Measurements from ENCODE around the gene ATP13A2. TPM values are rescaled to one million over a fixed set of nuclear protein-coding genes. Genes with fewer than 3 reads are reported as not detected.
A peak's percentile ranks its signal among the peaks of the same experiment; 100 is the strongest.

ATP13A2 gene
- total and polyA plus RNA-seq, 8 donors: 23.6 to 65.0 (median 35.4) TPM

- intact Hi-C loops (cut with DNase I): no loop called here
- peaks cover 5 to 20% of the 10 kb centered on the region in 2 donors for H3K4me1 ChIP-seq
- H3K27ac ChIP-seq: no peak overlapping the region
- H3K36me3 ChIP-seq: peaks cover 0 to 52% of the 10 kb centered on the region in 2 donors
- no peak for TF ChIP-seq CTCF (IDR thresholded peaks at IDR 0.05)
- no peaks in the 10 kb centered on the region for H3K9me3 ChIP-seq
- H3K4me3 ChIP-seq: no peak overlapping the region
- DNase-seq (peak in 1 of 4 donors; percentile 57), ATAC-seq (no peak)
- H3K27me3 ChIP-seq: no peaks in the 10 kb centered on the region
Observed at GRCh38 chr1:17005365-17005740, 6.4 kb downstream of the ATP13A2 start.

GRCh38 chr1:17004466-17005364 is 7.0 kb downstream of the ATP13A2 start:
- ATAC-seq (no peak), DNase-seq (peak in 1 of 4 donors; percentile 63)
- Histone ChIP-seq H3K4me3 (no peak overlapping the region), H3K27me3 (no peaks in the 10 kb centered on the region), H3K36me3 (peaks cover 0 to 59% of the 10 kb centered on the region in 2 donors), H3K27ac (no peak overlapping the region), H3K9me3 (no peaks in the 10 kb centered on the region), H3K4me1 (peaks cover 0 to 13% of the 10 kb centered on the region in 2 donors)
- intact Hi-C loops (cut with DNase I): no loop called here
- no peak for TF ChIP-seq CTCF (IDR thresholded peaks at IDR 0.05)

GRCh38 chr1:17002524-17002902 is 9.2 kb downstream of the ATP13A2 start:
- peaks cover 0 to 79% of the 10 kb centered on the region in 2 donors for H3K36me3 ChIP-seq
- H3K4me3 ChIP-seq: no peak overlapping the region
- no peaks in the 10 kb centered on the region for H3K9me3 ChIP-seq
- no peak overlapping the region for H3K27ac ChIP-seq
- H3K4me1 ChIP-seq: no peaks in the 10 kb centered on the region
- H3K27me3 ChIP-seq: no peaks in the 10 kb centered on the region
- TF ChIP-seq CTCF (IDR thresholded peaks at IDR 0.05): no peak
- intact Hi-C loops (cut with DNase I): no loop called here
- DNase-seq (no peak), ATAC-seq (no peak)

- no peak for TF ChIP-seq CTCF (IDR thresholded peaks at IDR 0.05)
- DNase-seq: no peak
- Histone ChIP-seq H3K4me1 (no peaks in the 10 kb centered on the region), H3K36me3 (peaks cover 0 to 84% of the 10 kb centered on the region in 2 donors), H3K27ac (no peak overlapping the region), H3K4me3 (no peak overlapping the region), H3K27me3 (no peaks in the 10 kb centered on the region), H3K9me3 (no peaks in the 10 kb centered on the region)
- no peak for ATAC-seq
- intact Hi-C loops (cut with DNase I): no loop called here
Observed at GRCh38 chr1:17001760-17002523, 9.8 kb downstream of the ATP13A2 start.

GRCh38 chr1:16999863-17000262 is 11.9 kb downstream of the ATP13A2 start:
- Histone ChIP-seq H3K36me3 (peaks cover 0 to 96% of the 10 kb centered on the region in 2 donors), H3K4me3 (no peak overlapping the region), H3K27ac (no peak overlapping the region), H3K9me3 (no peaks in the 10 kb centered on the region), H3K27me3 (no peaks in the 10 kb centered on the region), H3K4me1 (no peaks in the 10 kb centered on the region)
- TF ChIP-seq CTCF (IDR thresholded peaks at IDR 0.05): no peak
- no peak for ATAC-seq
- intact Hi-C loops (cut with DNase I): no loop called here
- no peak for DNase-seq

Data from left lung (tissue), 10 donors.